Spleen (tissue), 7 donors: ENCODE results near the gene XPR1.

Source experiments
- CTCF ChIP-seq, 11 experiments: fragments of 200-600 bp in 7 of 11; fragments of 450-650 bp in 4 of 11; sonication (generic) in 4 of 11; IDR thresholded peaks in 8 of 11; conservative IDR thresholded peaks in 3 of 11; 1 replicate in 7 of 11; 2 replicates in 4 of 11; pipeline versions ENCODE4 v1.4.0 to v1.8.0; 2016 to 2021; ENCODE audit warnings: antibody characterized with exemption in 11 of 11, inconsistent platforms in 4 of 11, mild to moderate bottlenecking in 1 of 11
- POLR2A ChIP-seq, 3 donors: fragments of 450-650 bp; IDR thresholded peaks; one replicate each; pipeline ENCODE4 v1.5.1; 2017; ENCODE audit warnings: antibody characterized with exemption in 3 of 3, mild to moderate bottlenecking in 1 of 3
- donor health status: DM: no; HTN: no; CAD: no; lungs with moderate emphysema.
- donor health status: DM: no; HTN: no; CAD: no.
- donor health status: DM: no; HTN: no; CAD: no.

GRCh38 chr1:180757657-180758056 is 125.8 kb downstream of the XPR1 start:
- TF ChIP-seq CTCF (IDR thresholded peaks at IDR 0.05 in 8 of 11, conservative IDR thresholded peaks at IDR 0.05 in 3 of 11) (no peak), POLR2A (IDR thresholded peaks at IDR 0.05) (no peak)
